Sigmoid colon (tissue), 3 donors: ENCODE data around the gene RGR.

Experiments used
- POLR2A ChIP-seq, 2 donors: fragments of 450-650 bp; IDR thresholded peaks; one replicate each; pipeline ENCODE4 v1.6.1; 2016; ENCODE audit warnings: antibody characterized with exemption in 2 of 2, mild to moderate bottlenecking in 2 of 2, moderate library complexity in 2 of 2
- TF ChIP-seq, protein P1 (sequence below), 4 experiments: fragments of 450-650 bp in 3 of 4; fragments of 200-600 bp in 1 of 4; IDR thresholded peaks; one replicate each; pipeline ENCODE4 v1.5.1; 2016 to 2019; ENCODE audit warnings: antibody characterized with exemption in 4 of 4, mild to moderate bottlenecking in 3 of 4, moderate library complexity in 2 of 4

DNA sequence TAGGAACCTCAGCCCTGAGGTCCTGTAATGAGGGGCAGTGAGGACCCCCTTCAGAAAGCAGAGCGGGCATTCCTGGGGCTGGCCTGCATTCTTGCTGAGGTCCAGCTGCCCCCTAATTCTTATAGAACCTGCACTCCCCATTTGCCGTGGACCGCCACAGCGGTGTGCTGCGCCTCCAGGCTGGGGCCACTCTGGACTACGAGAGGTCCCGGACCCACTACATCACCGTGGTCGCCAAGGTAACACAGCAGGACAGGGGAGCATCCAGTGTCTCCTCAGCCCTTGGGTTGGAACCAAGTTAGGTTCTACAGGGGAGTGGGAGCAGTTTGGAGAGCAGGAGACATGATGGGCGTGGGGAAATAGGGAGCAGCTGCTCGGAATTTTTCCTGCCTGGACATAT lies 43.2 kb upstream of the RGR start:
- TF ChIP-seq, protein P1, sequence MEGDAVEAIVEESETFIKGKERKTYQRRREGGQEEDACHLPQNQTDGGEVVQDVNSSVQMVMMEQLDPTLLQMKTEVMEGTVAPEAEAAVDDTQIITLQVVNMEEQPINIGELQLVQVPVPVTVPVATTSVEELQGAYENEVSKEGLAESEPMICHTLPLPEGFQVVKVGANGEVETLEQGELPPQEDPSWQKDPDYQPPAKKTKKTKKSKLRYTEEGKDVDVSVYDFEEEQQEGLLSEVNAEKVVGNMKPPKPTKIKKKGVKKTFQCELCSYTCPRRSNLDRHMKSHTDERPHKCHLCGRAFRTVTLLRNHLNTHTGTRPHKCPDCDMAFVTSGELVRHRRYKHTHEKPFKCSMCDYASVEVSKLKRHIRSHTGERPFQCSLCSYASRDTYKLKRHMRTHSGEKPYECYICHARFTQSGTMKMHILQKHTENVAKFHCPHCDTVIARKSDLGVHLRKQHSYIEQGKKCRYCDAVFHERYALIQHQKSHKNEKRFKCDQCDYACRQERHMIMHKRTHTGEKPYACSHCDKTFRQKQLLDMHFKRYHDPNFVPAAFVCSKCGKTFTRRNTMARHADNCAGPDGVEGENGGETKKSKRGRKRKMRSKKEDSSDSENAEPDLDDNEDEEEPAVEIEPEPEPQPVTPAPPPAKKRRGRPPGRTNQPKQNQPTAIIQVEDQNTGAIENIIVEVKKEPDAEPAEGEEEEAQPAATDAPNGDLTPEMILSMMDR (IDR thresholded peaks at IDR 0.05), result no peak
- no peak for TF ChIP-seq POLR2A (IDR thresholded peaks at IDR 0.05)
